Astrocyte of the cerebellum (primary cell): ENCODE measurements around the gene ANGPTL8.

Experiments used
- DNase-seq: peaks from one replicate; pipeline ENCODE4 v3.0.0-alpha.2; 2011; ENCODE audit warnings: low read depth
- H3K4me3 ChIP-seq: 2 replicates; pipeline ENCODE4 v1.5.1; 2011; ENCODE audit warnings: mild to moderate bottlenecking, low read depth, low read length, moderate library complexity
- in situ Hi-C: cut with HindIII; loops from 2 replicates; pipeline ENCODE4 v1.10.0; 2017; ENCODE audit warnings: low sequenced_read_pairs
- TF ChIP-seq, protein P1 (sequence below): IDR thresholded peaks from 2 replicates; pipeline ENCODE4 v1.5.1; 2012; ENCODE audit warnings: low read length, low read depth, moderate library complexity, mild to moderate bottlenecking; ENCODE audit errors: missing control alignments

The ANGPTL8 gene

DNA sequence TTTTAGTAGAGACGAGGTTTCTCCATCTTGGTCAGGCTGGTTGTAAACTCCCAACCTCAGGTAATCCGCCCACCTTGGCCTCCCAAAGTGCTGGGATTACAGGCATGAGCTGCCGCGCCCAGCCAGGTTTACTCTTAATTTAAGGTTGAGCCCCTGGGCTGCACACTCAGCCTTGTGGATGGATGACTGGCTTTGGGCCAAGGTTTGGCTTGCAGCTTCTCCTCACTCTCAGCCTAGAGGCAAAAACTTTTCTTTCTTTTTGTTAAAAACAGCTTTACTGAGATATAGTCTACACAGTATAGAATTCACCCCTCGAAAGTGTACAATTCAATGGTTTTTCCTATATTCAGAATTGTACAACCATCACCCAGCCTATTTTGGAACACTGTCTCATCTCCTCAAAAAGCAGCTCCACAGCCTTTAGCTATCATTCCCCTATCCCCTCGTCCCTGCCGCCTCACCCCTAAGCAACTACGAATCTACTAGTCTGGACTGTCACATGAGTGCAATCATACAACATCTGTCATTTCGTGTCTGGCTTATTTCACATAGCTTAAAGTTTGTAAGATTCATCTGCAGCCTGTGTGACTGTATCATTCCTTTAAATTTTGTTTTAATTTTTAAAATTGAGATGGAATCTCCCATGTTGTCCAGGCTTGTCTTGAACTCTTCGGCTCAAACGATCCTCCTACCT, 42.1 kb downstream of the ANGPTL8 start:
- DNase-seq: no peak
- in situ Hi-C loops: no loop called here
- no peak overlapping the region for H3K4me3 ChIP-seq
- TF ChIP-seq, protein P1, sequence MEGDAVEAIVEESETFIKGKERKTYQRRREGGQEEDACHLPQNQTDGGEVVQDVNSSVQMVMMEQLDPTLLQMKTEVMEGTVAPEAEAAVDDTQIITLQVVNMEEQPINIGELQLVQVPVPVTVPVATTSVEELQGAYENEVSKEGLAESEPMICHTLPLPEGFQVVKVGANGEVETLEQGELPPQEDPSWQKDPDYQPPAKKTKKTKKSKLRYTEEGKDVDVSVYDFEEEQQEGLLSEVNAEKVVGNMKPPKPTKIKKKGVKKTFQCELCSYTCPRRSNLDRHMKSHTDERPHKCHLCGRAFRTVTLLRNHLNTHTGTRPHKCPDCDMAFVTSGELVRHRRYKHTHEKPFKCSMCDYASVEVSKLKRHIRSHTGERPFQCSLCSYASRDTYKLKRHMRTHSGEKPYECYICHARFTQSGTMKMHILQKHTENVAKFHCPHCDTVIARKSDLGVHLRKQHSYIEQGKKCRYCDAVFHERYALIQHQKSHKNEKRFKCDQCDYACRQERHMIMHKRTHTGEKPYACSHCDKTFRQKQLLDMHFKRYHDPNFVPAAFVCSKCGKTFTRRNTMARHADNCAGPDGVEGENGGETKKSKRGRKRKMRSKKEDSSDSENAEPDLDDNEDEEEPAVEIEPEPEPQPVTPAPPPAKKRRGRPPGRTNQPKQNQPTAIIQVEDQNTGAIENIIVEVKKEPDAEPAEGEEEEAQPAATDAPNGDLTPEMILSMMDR: no peak

DNA sequence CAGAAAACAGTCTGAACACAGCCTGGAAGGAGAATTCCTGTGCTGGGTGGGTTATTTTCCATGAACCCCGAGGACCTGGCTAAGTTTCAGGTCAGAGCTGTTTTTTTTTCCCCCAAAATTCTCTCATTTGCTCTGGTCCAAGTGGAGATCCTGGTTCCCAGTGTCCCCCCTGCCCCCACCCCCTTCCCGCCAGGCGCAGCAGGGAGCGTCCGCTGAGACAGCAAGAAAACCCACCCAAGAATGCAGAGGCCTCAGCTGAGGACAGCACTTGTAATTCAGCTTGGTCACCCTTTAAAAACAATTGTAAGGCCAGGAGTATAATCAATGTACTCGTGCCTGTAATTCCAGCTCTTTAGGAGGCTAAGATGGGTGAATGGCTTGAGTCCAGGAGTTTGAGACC, 45.1 kb downstream of the ANGPTL8 start:
- TF ChIP-seq, protein P1: no peak
- no peak for DNase-seq
- H3K4me3 ChIP-seq: no peak overlapping the region
- in situ Hi-C loops: no loop called here

DNA sequence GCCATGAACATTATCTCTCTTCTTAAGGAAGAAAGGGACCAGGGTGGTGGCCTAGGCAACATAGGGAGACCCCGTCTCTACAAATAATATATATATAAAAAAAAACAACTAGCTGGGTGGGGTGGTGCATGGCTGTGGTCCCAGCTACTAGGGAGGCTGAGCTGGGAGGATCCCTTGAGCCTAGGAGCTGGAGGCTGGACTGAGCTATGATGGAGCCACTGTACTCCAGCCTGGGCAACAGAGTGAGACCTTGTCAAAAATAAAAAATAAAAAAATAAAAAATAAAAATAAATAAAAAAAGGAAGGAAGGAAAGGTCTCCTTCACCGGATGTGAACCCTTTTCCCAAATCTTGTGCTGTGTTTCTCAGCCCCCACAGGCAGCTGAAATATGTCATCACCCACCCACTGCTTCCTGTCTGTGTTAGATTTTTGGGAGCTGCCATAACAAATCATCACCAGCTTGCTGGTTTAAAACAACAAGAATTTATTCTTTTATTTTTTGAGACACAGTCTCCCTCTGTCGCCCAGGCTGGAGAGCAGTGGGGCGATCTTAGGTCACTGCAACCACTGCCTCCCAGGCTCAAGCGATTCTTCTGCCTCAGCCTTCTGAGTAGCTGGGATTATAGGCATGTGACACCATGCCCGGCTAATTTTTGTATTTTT, 47.0 kb downstream of the ANGPTL8 start:
- no peak for DNase-seq
- in situ Hi-C loops: no loop called here
- H3K4me3 ChIP-seq: no peak overlapping the region
- TF ChIP-seq, protein P1: no peak

DNA sequence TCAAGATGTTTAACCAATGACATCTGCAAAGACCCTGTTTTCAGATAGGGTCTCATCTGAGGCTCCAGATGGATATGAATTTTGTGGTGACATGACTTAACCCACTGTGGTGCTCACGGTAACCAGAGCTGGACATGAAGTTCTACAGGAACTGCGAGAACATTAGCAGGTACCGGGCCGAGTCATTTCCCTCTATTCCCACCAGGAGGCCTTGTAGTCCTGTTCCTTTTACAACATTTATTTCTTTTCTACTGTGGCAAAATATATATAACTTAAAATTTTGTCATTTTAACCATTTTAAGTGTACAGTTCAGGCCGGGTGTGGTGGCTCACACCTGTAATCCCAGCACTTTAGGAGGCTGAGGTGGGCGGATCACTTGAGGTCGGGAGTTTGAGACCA, 48.9 kb downstream of the ANGPTL8 start:
- no peak for DNase-seq
- no peak overlapping the region for H3K4me3 ChIP-seq
- TF ChIP-seq, protein P1: peak; percentile 69
- in situ Hi-C loops: no loop called here

DNA sequence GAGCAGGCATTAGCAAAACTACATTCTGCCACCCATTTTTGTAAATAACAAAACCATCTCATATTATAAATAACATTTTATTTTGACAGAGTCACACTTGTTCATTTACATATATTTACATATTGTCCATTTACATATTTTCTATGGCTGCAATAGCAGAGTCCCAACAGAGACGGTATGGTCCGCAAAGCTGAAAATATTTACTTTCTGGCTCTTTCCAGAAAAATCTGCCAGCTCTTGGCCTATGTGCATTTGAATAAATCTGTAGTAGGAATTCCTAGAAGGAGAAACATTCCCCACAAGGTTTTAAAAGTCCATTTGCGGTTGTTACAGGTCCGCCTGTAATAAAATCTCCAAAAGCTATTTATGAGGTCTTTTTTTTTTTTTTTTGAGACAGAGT, 50.8 kb downstream of the ANGPTL8 start:
- TF ChIP-seq, protein P1: no peak

DNA sequence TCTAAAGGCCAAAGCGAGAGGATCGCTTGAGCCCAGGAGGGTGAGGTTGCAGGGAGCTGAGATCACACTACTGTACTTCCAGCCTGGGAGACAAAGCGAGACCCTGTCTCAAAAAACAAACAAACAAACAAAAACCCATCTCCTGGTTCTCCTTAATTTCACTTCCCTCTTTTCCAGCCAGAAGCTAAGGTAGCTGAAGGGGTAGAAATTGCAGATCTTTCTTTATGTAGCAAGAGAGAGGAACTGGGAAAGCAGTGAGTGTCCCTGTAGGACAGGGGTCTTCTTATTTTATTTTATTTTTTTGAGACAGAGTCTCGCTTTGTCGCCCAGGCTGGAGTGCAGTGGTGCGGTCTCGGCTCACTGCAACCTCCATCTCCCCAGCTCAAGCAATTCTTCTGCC, 52.0 kb downstream of the ANGPTL8 start:
- TF ChIP-seq, protein P1: no peak
- in situ Hi-C loops: no loop called here
- H3K4me3 ChIP-seq: no peak overlapping the region
- DNase-seq: no peak

More for the DNA sequence above, 50.8 kb downstream of the ANGPTL8 start:
- no peak for DNase-seq
- in situ Hi-C loops: no loop called here
- no peak overlapping the region for H3K4me3 ChIP-seq
